WI38 (cell line): ENCODE data around the gene HCFC1R1.

Source experiments
- H3K4me3 ChIP-seq: 2 replicates; pipeline ENCODE4 v1.5.1; 2011; ENCODE audit warnings: low read depth, mild to moderate bottlenecking, control low read depth, low read length
- CTCF ChIP-seq: IDR thresholded peaks from 2 replicates; pipeline ENCODE4 v1.5.1; 2012; ENCODE audit warnings: low read depth, mild to moderate bottlenecking, control low read depth, low read length

Gene HCFC1R1

DNA sequence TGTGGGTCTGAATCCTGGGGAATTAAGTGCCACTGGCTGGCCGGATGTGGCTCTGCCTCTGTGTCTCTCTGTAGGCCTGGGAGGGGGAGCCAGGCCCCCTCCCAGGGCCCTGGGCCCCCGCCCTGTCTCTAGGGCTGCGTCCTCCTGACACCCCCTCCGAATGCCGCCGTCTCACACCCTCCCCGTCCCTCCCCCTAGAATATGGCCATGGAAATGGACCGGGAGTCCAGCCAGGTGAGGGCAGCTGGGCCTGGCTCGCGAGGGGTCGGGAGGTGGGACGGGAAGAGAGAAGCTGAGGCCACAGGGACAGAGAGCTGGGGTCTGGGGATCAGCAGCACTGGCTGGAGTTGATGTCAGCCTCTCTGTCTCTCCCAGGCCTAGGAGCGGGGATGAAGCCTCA is 27.4 kb downstream of the HCFC1R1 start:
- TF ChIP-seq CTCF = no peak
- H3K4me3 ChIP-seq = no peak overlapping the region

DNA sequence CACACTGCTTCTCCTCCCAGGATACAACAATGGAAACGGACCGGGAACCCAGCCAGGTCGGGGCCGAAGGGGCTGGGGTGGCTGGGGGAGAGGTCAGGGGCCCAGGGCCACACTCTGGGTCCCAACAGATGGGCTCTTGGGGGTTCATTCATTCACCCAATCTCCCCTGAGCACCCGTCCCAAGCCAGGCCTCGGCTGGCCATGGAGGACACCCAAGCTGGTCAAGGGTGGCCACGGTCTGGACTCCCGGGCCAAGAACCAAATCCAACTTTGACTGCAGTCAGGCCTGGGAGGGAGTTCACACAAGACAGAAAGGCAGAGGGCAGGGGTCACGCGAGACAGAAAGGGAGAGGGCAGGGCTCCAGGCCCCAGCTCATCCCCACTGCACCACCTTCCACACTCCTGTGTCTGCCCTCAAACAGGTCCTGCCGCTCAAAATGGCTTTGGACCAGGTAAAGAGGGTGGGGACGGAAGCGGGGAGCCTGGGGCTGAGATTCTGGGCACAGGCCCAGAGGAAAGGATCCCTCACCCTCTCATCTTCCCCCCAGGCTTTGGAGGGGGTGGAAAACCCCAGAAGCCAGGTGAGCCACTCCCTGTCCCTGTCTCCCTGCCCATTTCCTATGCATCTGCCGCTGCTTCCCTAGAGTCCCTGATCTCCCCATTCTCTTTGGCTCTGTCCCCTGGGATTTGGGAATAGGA is 31.2 kb downstream of the HCFC1R1 start:
- no peak for TF ChIP-seq CTCF

GRCh38 chr16:2991566-2992261 is 32.0 kb downstream of the HCFC1R1 start:
- no peak for TF ChIP-seq CTCF
- H3K4me3 ChIP-seq = no peak overlapping the region

More for the DNA sequence above, 31.2 kb downstream of the HCFC1R1 start:
- no peak overlapping the region for H3K4me3 ChIP-seq

DNA sequence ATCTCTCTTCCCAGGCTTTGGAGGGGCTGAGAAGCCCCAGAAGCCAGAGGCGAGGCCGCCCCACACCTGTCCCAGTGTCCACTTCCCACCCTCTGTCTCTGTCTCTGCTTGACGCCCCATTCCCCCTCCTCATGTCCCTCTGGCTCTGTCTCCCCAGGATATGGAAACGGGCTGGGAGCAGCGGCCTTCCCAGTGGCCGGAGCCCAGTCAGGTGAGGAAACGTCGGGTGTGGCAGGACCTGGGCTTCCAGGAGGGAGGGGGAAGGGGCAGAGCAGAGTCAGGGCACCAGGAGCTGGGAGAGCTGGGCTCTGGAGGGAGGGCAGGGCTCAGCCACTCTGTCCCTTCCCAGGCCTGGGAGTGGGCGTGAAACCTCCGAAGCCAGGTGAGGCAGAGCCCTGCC is 32.9 kb downstream of the HCFC1R1 start:
- H3K4me3 ChIP-seq = no peak overlapping the region
- no peak for TF ChIP-seq CTCF

GRCh38 chr16:2988590-2989099 is 35.1 kb downstream of the HCFC1R1 start:
- H3K4me3 ChIP-seq = no peak overlapping the region
- no peak for TF ChIP-seq CTCF

DNA sequence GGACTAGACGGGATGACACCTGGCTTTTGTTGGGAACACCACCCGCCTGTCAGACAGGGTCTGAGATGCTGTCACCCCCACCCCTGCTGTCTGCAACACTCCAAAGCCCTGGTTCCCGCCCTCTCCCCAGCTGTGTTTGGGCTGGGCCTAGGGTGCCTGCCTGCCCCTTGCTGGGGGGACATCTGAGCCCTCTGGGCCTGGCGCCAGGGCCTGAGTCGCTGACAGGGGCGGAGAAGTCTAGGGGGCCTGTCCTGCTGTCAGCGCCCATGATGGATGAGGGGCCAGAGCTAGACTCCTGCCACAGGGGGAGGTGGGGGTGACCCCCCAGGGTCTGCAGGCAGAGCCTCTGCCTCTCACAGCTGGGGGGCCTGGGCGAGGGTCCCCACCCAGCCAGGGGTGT is 35.9 kb downstream of the HCFC1R1 start:
- H3K4me3 ChIP-seq = no peak overlapping the region
- no peak for TF ChIP-seq CTCF

DNA sequence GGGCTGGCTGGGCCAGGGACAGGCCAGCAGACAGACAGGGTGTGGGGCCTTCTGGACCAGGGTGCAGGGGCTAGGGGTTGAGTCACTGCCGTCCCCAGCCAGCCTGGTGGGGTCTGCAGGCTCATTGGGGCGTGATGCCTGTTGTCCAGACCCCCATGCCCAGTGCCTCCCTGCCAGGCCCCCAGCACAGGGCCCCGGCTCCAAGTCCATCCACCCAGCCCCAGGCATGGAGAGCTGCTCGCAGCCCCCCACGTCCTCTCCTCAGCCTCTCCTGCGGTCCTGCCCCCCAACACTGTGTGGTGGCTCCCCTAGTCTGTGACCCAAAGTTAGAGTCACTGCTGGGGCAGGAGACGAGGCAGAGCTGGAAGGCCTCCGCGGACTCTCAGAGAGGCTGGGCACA is 36.5 kb downstream of the HCFC1R1 start:
- no peak for TF ChIP-seq CTCF

More for the DNA sequence above, 36.5 kb downstream of the HCFC1R1 start:
- H3K4me3 ChIP-seq = no peak overlapping the region
